GM23248 (cell line): ENCODE results near the gene PLA2G2D. TPM values are rescaled to one million over a fixed set of nuclear protein-coding genes. Genes with fewer than 3 reads are reported as not detected.

Experiments used
- DNase-seq: peaks from one replicate; pipeline ENCODE4 v3.0.0-alpha.2; 2015
- H2AFZ ChIP-seq: fragments of 200-600 bp; sonication (generic); 2 replicates; pipeline ENCODE4 v1.6.1; 2016; ENCODE audit warnings: antibody characterized with exemption
- H3F3A ChIP-seq: fragments of 200-600 bp; sonication (generic); 2 replicates; pipeline ENCODE4 v1.6.1; 2016; ENCODE audit warnings: mild to moderate bottlenecking, antibody characterized with exemption, mixed run types; ENCODE audit not compliant: insufficient read depth
- H3K27ac ChIP-seq: fragments of 200-600 bp; sonication (generic); 2 replicates; pipeline ENCODE4 v1.5.1; 2016; ENCODE audit warnings: mild to moderate bottlenecking
- H3K27me3 ChIP-seq: fragments of 200-600 bp; sonication (generic); replicated peaks from 2 replicates; pipeline ENCODE4 v1.6.1; 2016; ENCODE audit warnings: mild to moderate bottlenecking; ENCODE audit not compliant: insufficient read depth
- H3K36me3 ChIP-seq: fragments of 200-600 bp; sonication (generic); 2 replicates; pipeline ENCODE4 v1.6.1; 2016; ENCODE audit warnings: low read depth, mild to moderate bottlenecking
- H3K4me1 ChIP-seq: fragments of 200-600 bp; sonication (generic); 2 replicates; pipeline ENCODE4 v1.6.1; 2016; ENCODE audit warnings: mild to moderate bottlenecking; ENCODE audit not compliant: insufficient read depth
- H3K4me2 ChIP-seq: fragments of 200-600 bp; sonication (generic); one replicate; pipeline ENCODE4 v1.6.1; 2016; ENCODE audit warnings: mild to moderate bottlenecking; ENCODE audit not compliant: unreplicated experiment
- H3K4me3 ChIP-seq: fragments of 200-600 bp; sonication (generic); 2 replicates; pipeline ENCODE4 v1.5.1; 2016; ENCODE audit warnings: mild to moderate bottlenecking
- H3K79me2 ChIP-seq: fragments of 200-600 bp; sonication (generic); 2 replicates; pipeline ENCODE4 v1.6.1; 2016; ENCODE audit warnings: mild to moderate bottlenecking; ENCODE audit not compliant: insufficient read depth
- H3K9ac ChIP-seq: fragments of 200-600 bp; sonication (generic); 2 replicates; pipeline ENCODE4 v1.6.1; 2016; ENCODE audit warnings: mild to moderate bottlenecking
- H3K9me2 ChIP-seq: fragments of 200-600 bp; sonication (generic); 2 replicates; pipeline ENCODE4 v1.6.1; 2016; ENCODE audit warnings: mixed run types, mild to moderate bottlenecking, moderate library complexity; ENCODE audit not compliant: insufficient read depth
- H3K9me3 ChIP-seq: fragments of 200-600 bp; sonication (generic); one replicate; pipeline ENCODE4 v1.6.1; 2017; ENCODE audit warnings: low read depth
- H4K20me1 ChIP-seq: fragments of 200-600 bp; sonication (generic); 2 replicates; pipeline ENCODE4 v1.6.0; 2016; ENCODE audit not compliant: insufficient read depth
- EZH2 ChIP-seq: fragments of 200-600 bp; sonication (generic); IDR thresholded peaks from 2 replicates; pipeline ENCODE4 v1.6.1; 2018; ENCODE audit warnings: antibody characterized with exemption, mild to moderate bottlenecking; ENCODE audit not compliant: insufficient read depth, poor library complexity, severe bottlenecking
- EZH2phosphoT487 ChIP-seq: fragments of 200-600 bp; sonication (generic); IDR thresholded peaks from 2 replicates; pipeline ENCODE4 v1.6.1; 2018; ENCODE audit warnings: antibody characterized with exemption, moderate library complexity, mild to moderate bottlenecking, low read depth; ENCODE audit not compliant: insufficient read depth
- whole genome bisulfite sequencing, 2 experiments: methylation state at CpG; one replicate each; pipeline ENCODE4 v1.1.6; 2015 to 2017; ENCODE audit warnings: low lambda C conversion rate in 2 of 2, low coverage in 1 of 2; ENCODE audit errors: missing lambda C conversion rate in 2 of 2; 5-methylcytosine and 5-hydroxymethylcytosine counted together
- in situ Hi-C: fragments of 300-500 bp; cut with MboI; formaldehyde crosslinking; loops from 2 replicates; pipeline ENCODE4 v1.15.0; 2020
- polyA plus RNA-seq: library from polyadenylated mRNA; unstranded; fragments of >200 nt; fragmentation: Nextera tagmentation; extraction: Ambion mirVana; gene quantifications from 2 replicates; pipeline ENCODE4 v1.2.1, GENCODE V29; 2016
- total RNA-seq: library from RNA; depleted of rRNA; stranded (reverse); fragments of >200 nt; shearing (Covaris generic); gene quantifications from 2 replicates; pipeline ENCODE4 v1.2.3, GENCODE V29; 2014

Gene PLA2G2D
- total and polyA plus RNA-seq, 2 experiments from 2014 or later, result not detected

GRCh38 chr1:20109223-20109856 is 10.0 kb downstream of the PLA2G2D start:
- H2AFZ ChIP-seq, result no peak overlapping the region
- in situ Hi-C loops, result no loop called here
- WGBS, 2 experiments, result 85 to 86% methylated on average over 4 of the region's 4 CpGs

GRCh38 chr1:20108366-20109123 is 10.8 kb downstream of the PLA2G2D start:
- WGBS, 2 experiments, result 76 to 80% methylated on average over 5 of the region's 5 CpGs
- Histone ChIP-seq H3K4me3 (no peak overlapping the region), H3K4me1 (peaks cover 13% of the 10 kb centered on the region), H3K79me2 (no peaks in the 10 kb centered on the region), H3K4me2 (no peak overlapping the region), H3K9me3 (no peaks in the 10 kb centered on the region), H4K20me1 (no peaks in the 10 kb centered on the region), H3K27me3 (no peaks in the 10 kb centered on the region), H3F3A (peaks cover 12% of the 10 kb centered on the region), H3K9me2 (no peaks in the 10 kb centered on the region), H2AFZ (no peak overlapping the region), H3K9ac (no peak overlapping the region), H3K27ac (no peak overlapping the region), H3K36me3 (no peaks in the 10 kb centered on the region)
- no peak for DNase-seq
- in situ Hi-C loops, result no loop called here
- no peak for TF ChIP-seq EZH2phosphoT487

More at GRCh38 chr1:20109223-20109856, 10.0 kb downstream of the PLA2G2D start:
- Histone ChIP-seq H3K9me2 (no peaks in the 10 kb centered on the region), H3K9me3 (no peaks in the 10 kb centered on the region), H3K9ac (no peak overlapping the region), H3K4me2 (no peak overlapping the region), H3K36me3 (no peaks in the 10 kb centered on the region), H3K79me2 (no peaks in the 10 kb centered on the region), H3K27me3 (no peaks in the 10 kb centered on the region), H3K4me1 (peaks cover 11% of the 10 kb centered on the region), H4K20me1 (no peaks in the 10 kb centered on the region), H3K27ac (no peak overlapping the region), H3F3A (peaks cover 8% of the 10 kb centered on the region; the same call in 1 of the 2 replicates), H3K4me3 (no peak overlapping the region)
- no peak for DNase-seq
- TF ChIP-seq EZH2, result no peak
- TF ChIP-seq EZH2phosphoT487, result no peak

DNA sequence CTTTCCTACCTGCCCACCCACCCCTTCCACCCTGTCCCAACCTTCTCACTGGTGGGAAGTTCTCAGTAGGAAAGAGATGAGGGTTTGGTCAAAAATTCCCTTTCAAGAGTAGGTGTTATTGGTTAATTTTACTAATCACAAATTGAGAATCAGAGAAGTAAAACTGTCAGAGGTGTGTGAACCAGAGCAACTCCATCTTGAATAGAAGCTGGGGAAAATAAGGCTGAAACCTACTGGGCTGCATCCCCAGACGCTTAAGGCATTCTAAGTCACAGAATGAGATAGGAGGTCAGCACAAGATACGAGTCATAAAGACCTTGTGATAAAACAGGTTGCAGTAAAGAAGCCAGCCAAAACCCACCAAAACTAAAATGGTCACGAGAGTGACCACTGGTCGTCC is 11.5 kb downstream of the PLA2G2D start:
- DNase-seq, result no peak
- Histone ChIP-seq H2AFZ (no peak overlapping the region), H3K27ac (no peak overlapping the region), H3K9ac (no peak overlapping the region), H3K9me3 (no peaks in the 10 kb centered on the region), H3K9me2 (no peaks in the 10 kb centered on the region), H3K79me2 (no peaks in the 10 kb centered on the region), H3K4me1 (peaks cover 20% of the 10 kb centered on the region), H3K4me3 (no peak overlapping the region), H3K4me2 (no peak overlapping the region), H4K20me1 (no peaks in the 10 kb centered on the region), H3F3A (peaks cover 18% of the 10 kb centered on the region), H3K36me3 (no peaks in the 10 kb centered on the region), H3K27me3 (no peaks in the 10 kb centered on the region)
- in situ Hi-C loops, result no loop called here
- TF ChIP-seq EZH2phosphoT487 (no peak), EZH2 (no peak)
- 89 to 96% methylated on average over 4 of the region's 4 CpGs for WGBS, 2 experiments

GRCh38 chr1:20107351-20107750 is 12.0 kb downstream of the PLA2G2D start:
- Histone ChIP-seq H3K27ac (no peak overlapping the region), H3K36me3 (no peaks in the 10 kb centered on the region), H3K79me2 (no peaks in the 10 kb centered on the region), H3K9ac (no peak overlapping the region), H3F3A (peaks cover 18% of the 10 kb centered on the region), H2AFZ (no peak overlapping the region), H3K9me2 (no peaks in the 10 kb centered on the region), H3K9me3 (no peaks in the 10 kb centered on the region), H3K4me2 (no peak overlapping the region), H3K4me1 (peaks cover 24% of the 10 kb centered on the region), H3K27me3 (no peaks in the 10 kb centered on the region), H3K4me3 (no peak overlapping the region), H4K20me1 (no peaks in the 10 kb centered on the region)
- no peak for DNase-seq
- in situ Hi-C loops, result no loop called here
- TF ChIP-seq EZH2phosphoT487, result no peak
- TF ChIP-seq EZH2, result no peak
- 87 to 88% methylated on average over 4 of the region's 4 CpGs for WGBS, 2 experiments
